Measurements from ENCODE around the gene STAT5B. TPM values are rescaled to one million over a fixed set of nuclear protein-coding genes. Genes with fewer than 3 reads are reported as not detected.

The STAT5B gene
- total RNA-seq, 2 donors from 2014 or later = 35.7 to 51.4 TPM

GRCh38 chr17:42270596-42270995, 5.6 kb downstream of the STAT5B start:
- Histone ChIP-seq H3K4me1 (ENCODE audit: control insufficient read depth, insufficient read depth, low read length) (no peaks in the 10 kb centered on the region), H3K4me3 (ENCODE audit: low read length) (no peak overlapping the region), H3K9ac (ENCODE audit: extremely low read depth, low read length, poor library complexity, severe bottlenecking) (no peak overlapping the region), H3K36me3 (ENCODE audit: control insufficient read depth, insufficient read depth, low read length) (no peaks in the 10 kb centered on the region), H3K27ac (ENCODE audit: low read depth, low read length) (no peak overlapping the region), H3K27me3 (ENCODE audit: control insufficient read depth, insufficient read depth, low read length, poor library complexity, severe bottlenecking) (no peaks in the 10 kb centered on the region), H3K9me3 (ENCODE audit: control insufficient read depth, low read length) (no peaks in the 10 kb centered on the region)
- Mint-ChIP-seq H3K27ac (no peak overlapping the region), H3K36me3 (ENCODE audit: low read depth) (no peaks in the 10 kb centered on the region), H3K4me1 (peaks cover 32% of the 10 kb centered on the region), H3K4me3 (no peak overlapping the region), H3K27me3 (ENCODE audit: insufficient read depth) (no peaks in the 10 kb centered on the region), H3K9me3 (no peaks in the 10 kb centered on the region)
- TF ChIP-seq CTCF (conservative IDR thresholded peaks at IDR 0.05) = no peak
- no peak for DNase-seq
- WGBS, 2 experiments (ENCODE audit: insufficient coverage in 1 of 2, insufficient read length in 1 of 2) = 90 to 94% methylated on average over 5 to 6 of the region's 6 CpGs

DNA sequence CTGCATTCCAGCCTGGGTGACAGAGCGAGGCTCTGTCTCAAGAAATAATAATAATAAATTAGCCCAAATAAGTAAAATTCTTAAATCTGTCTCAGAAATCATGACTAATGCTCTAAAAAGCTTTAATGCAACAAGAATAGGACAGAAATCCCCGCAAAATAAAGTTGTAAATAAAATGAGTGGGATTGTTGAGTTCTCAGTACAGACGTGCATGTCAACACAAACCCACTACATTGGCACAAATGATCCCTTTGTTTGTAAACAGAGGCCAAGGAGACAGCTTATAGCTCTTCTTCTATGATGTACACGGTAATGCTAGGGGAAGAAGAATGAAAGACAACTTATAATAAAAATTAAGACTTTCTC, 6.0 kb downstream of the STAT5B start:
- no peaks in the 10 kb centered on the region for H3K36me3 ChIP-seq (ENCODE audit: control insufficient read depth, insufficient read depth, low read length)
- H3K27me3 ChIP-seq (ENCODE audit: control insufficient read depth, insufficient read depth, low read length, poor library complexity, severe bottlenecking) = no peaks in the 10 kb centered on the region
- Mint-ChIP-seq H3K27ac (no peak overlapping the region), H3K4me3 (no peak overlapping the region), H3K4me1 (peaks cover 29% of the 10 kb centered on the region), H3K27me3 (ENCODE audit: insufficient read depth) (no peaks in the 10 kb centered on the region), H3K36me3 (ENCODE audit: low read depth) (no peaks in the 10 kb centered on the region), H3K9me3 (no peaks in the 10 kb centered on the region)
- no peak for DNase-seq
- no peaks in the 10 kb centered on the region for H3K9me3 ChIP-seq (ENCODE audit: control insufficient read depth, low read length)
- TF ChIP-seq CTCF (conservative IDR thresholded peaks at IDR 0.05) = no peak
- H3K9ac ChIP-seq (ENCODE audit: extremely low read depth, low read length, poor library complexity, severe bottlenecking) = no peak overlapping the region
- 94% methylated on average over 3 of the region's 4 CpGs; no CpG with 5 or more reads in 1 of the 2 experiments for WGBS, 2 experiments (ENCODE audit: insufficient coverage in 1 of 2, insufficient read length in 1 of 2)
- no peak overlapping the region for H3K27ac ChIP-seq (ENCODE audit: low read depth, low read length)
- no peaks in the 10 kb centered on the region for H3K4me1 ChIP-seq (ENCODE audit: control insufficient read depth, insufficient read depth, low read length)
- no peak overlapping the region for H3K4me3 ChIP-seq (ENCODE audit: low read length)

DNA sequence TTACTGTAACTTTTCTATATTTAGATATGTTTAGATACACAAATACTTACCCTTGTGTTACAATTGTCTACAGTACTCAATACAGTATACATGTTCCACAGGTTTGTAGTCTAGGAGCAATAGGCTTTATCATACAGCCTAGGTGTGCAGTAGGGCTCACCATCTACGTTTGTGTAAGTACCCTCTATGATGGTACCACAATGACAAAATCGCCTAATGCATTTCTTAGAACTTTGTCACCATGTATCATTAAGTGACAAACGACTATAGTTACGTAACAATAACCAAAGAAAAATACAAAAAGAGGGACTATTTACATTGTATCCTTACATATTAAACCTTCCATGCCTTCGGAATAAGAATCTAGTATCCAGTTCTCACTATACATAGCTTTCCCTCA, 8.0 kb downstream of the STAT5B start:
- no peak for TF ChIP-seq CTCF (conservative IDR thresholded peaks at IDR 0.05)
- Mint-ChIP-seq H3K27me3 (ENCODE audit: insufficient read depth) (no peaks in the 10 kb centered on the region), H3K27ac (no peak overlapping the region), H3K4me3 (no peak overlapping the region), H3K36me3 (ENCODE audit: low read depth) (no peaks in the 10 kb centered on the region), H3K9me3 (peaks cover 2% of the 10 kb centered on the region), H3K4me1 (peaks cover 15% of the 10 kb centered on the region)
- 95 to 96% methylated on average over 4 to 5 of the region's 5 CpGs for WGBS, 2 experiments (ENCODE audit: insufficient coverage in 1 of 2, insufficient read length in 1 of 2)
- Histone ChIP-seq H3K27ac (ENCODE audit: low read depth, low read length) (no peak overlapping the region), H3K4me3 (ENCODE audit: low read length) (no peak overlapping the region), H3K4me1 (ENCODE audit: control insufficient read depth, insufficient read depth, low read length) (no peaks in the 10 kb centered on the region), H3K9me3 (ENCODE audit: control insufficient read depth, low read length) (no peaks in the 10 kb centered on the region), H3K9ac (ENCODE audit: extremely low read depth, low read length, poor library complexity, severe bottlenecking) (no peak overlapping the region), H3K27me3 (ENCODE audit: control insufficient read depth, insufficient read depth, low read length, poor library complexity, severe bottlenecking) (no peaks in the 10 kb centered on the region), H3K36me3 (ENCODE audit: control insufficient read depth, insufficient read depth, low read length) (no peaks in the 10 kb centered on the region)
- DNase-seq = no peak

Measured in endodermal cell (in vitro differentiated cells).